ENCODE measurements around the gene DPH2. TPM values are rescaled to one million over a fixed set of nuclear protein-coding genes. Genes with fewer than 3 reads are reported as not detected.
A peak's percentile ranks its signal among the peaks of the same experiment; 100 is the strongest.

Gene DPH2
- polyA plus RNA-seq, 2 of the 4 experiments (the other 2 are of a cell fraction), result 38.8 to 41.7 TPM

DNA sequence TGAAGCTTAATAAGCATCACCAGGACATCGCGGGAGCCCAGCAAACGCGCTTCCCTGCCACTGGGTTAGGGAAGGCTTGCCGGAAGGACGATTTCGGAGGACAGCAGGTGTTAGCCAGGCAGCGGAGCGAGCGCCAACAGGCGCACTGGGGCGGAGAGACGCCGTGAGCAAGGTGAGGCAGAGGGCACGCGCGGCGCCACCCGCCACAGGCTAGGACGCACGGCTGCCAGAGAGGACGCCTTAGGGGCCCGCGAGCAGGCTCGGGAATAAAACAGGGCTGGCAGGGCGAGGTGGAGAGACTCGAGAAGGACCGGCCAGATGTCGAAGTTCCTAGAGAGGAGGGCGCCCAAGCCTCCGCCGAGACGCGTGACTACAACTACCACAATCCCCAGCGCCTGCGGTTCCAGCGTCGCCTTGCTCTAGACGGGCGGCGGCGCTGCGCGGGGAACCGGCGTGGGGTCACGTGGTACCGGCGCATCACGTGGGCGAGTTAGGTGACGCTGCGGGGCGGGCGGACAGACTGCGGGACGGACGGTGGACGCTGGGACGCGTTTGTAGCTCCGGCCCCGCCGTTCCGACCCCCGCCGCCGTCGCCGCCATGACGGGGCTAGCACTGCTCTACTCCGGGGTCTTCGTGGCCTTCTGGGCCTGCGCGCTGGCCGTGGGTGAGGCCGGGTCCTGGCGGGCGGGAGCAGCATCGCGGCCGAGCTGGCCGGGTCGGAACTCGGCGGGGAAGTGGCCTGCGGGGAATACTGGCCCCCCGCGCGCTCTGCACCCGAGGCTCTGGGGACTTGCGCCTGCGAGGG is 4.8 kb downstream of the DPH2 start, which contains the start of gene ATP6V0B (continued):
- TF ChIP-seq, protein P1, sequence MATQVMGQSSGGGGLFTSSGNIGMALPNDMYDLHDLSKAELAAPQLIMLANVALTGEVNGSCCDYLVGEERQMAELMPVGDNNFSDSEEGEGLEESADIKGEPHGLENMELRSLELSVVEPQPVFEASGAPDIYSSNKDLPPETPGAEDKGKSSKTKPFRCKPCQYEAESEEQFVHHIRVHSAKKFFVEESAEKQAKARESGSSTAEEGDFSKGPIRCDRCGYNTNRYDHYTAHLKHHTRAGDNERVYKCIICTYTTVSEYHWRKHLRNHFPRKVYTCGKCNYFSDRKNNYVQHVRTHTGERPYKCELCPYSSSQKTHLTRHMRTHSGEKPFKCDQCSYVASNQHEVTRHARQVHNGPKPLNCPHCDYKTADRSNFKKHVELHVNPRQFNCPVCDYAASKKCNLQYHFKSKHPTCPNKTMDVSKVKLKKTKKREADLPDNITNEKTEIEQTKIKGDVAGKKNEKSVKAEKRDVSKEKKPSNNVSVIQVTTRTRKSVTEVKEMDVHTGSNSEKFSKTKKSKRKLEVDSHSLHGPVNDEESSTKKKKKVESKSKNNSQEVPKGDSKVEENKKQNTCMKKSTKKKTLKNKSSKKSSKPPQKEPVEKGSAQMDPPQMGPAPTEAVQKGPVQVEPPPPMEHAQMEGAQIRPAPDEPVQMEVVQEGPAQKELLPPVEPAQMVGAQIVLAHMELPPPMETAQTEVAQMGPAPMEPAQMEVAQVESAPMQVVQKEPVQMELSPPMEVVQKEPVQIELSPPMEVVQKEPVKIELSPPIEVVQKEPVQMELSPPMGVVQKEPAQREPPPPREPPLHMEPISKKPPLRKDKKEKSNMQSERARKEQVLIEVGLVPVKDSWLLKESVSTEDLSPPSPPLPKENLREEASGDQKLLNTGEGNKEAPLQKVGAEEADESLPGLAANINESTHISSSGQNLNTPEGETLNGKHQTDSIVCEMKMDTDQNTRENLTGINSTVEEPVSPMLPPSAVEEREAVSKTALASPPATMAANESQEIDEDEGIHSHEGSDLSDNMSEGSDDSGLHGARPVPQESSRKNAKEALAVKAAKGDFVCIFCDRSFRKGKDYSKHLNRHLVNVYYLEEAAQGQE (IDR thresholded peaks at IDR 0.05), result no peak
- TF ChIP-seq HOXB5 (CRISPR knock-in tag; IDR thresholded peaks at IDR 0.05) (no peak), KDM5A (IDR thresholded peaks at IDR 0.05) (0 out of 2 replicates have a peak, but pooled peaks have one; percentile 40)

DNA sequence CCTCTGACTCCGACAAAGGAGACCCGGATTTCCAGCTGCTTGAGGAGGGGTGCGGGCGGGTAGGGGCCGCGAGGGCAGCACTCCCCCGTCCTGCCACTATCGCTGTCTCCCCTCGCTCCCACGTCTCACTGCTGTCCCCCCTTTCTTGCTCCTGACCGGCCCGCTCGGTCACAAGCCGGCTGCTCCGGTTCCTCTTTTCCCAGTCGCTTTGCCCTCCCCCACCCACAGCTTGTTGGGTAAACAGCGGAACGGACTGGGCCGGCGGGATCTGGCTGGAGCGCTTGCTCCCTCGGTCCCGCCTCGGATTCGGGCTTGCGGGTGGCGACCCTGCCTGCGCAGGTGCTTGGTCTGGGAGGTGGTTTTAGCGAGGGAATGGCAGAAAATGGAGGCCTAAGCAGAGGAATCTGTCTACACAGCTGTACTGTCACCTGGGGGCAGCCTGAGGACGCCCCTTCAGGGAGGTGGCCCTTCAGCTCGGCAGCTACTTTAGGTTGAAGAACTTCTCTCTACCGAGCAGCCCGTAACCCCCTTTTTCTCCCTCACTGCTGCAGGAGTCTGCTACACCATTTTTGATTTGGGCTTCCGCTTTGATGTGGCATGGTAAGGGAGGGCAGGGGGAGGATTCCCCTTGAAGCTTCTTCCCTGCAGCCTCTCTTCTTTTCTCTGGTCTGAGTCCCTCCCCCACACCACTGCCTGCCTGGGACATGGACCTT is 5.6 kb downstream of the DPH2 start:
- FAIRE-seq (no peak), ATAC-seq (peak; percentile 3 to 13; a peak in 4 of 6 replicates), DNase-seq (ENCODE audit: low read depth in 1 of 2, low spot score in 1 of 2) (no peak)
- Histone ChIP-seq H3K9me3 (no peaks in the 10 kb centered on the region), H3K4me3 (peak overlapping the region; percentile 95), H3K27ac (peak overlapping the region; percentile 94 to 95), H3K4me2 (peak overlapping the region; percentile 79), H3K4me1 (peaks cover 39% of the 10 kb centered on the region; the same call in 2 of the 3 replicates)
- 10% methylated on average over 9 of the region's 34 CpGs for WGBS (ENCODE audit: missing lambda C conversion rate)
- POLR2A ChIA-PET, result interaction anchor here (1.5 kb wide), 1 partner anchor 325 kb away, joined by 5 read pairs; the partner anchor contains the start of gene KDM4A
- CTCF ChIA-PET, result interaction anchor here (0.9 to 3.1 kb wide), 9 partner anchors 14 to 212 kb away, joined by 3 to 15 read pairs (median 4); no protein-coding TSS in a partner anchor
- TF ChIP-seq, protein P2, sequence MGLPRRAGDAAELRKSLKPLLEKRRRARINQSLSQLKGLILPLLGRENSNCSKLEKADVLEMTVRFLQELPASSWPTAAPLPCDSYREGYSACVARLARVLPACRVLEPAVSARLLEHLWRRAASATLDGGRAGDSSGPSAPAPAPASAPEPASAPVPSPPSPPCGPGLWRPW (IDR thresholded peaks at IDR 0.05), result no peak
- TF ChIP-seq TFCP2L1 (CRISPR knock-in tag; IDR thresholded peaks at IDR 0.05) (no peak), NR3C1 (IDR thresholded peaks at IDR 0.05) (no peak), POLR2A (IDR thresholded peaks at IDR 0.05; ENCODE audit: low read length) (no peak), HOXA7 (CRISPR knock-in tag; IDR thresholded peaks at IDR 0.05) (no peak), ZSCAN20 (CRISPR knock-in tag; IDR thresholded peaks at IDR 0.05) (no peak), CBX8 (IDR thresholded peaks at IDR 0.05) (no peak), ZFP36 (IDR thresholded peaks at IDR 0.05; ENCODE audit: borderline replicate concordance, partially characterized antibody) (no peak), MAZ (IDR thresholded peaks at IDR 0.05; ENCODE audit: borderline replicate concordance, low read depth, low read length) (no peak), RCOR1 (IDR thresholded peaks at IDR 0.05; ENCODE audit: low read depth, low read length) (no peak), HOXB13 (CRISPR knock-in tag; IDR thresholded peaks at IDR 0.05; ENCODE audit: low read depth) (no peak), FOXS1 (CRISPR knock-in tag; IDR thresholded peaks at IDR 0.05) (no peak)
- TF ChIP-seq, protein P3, sequence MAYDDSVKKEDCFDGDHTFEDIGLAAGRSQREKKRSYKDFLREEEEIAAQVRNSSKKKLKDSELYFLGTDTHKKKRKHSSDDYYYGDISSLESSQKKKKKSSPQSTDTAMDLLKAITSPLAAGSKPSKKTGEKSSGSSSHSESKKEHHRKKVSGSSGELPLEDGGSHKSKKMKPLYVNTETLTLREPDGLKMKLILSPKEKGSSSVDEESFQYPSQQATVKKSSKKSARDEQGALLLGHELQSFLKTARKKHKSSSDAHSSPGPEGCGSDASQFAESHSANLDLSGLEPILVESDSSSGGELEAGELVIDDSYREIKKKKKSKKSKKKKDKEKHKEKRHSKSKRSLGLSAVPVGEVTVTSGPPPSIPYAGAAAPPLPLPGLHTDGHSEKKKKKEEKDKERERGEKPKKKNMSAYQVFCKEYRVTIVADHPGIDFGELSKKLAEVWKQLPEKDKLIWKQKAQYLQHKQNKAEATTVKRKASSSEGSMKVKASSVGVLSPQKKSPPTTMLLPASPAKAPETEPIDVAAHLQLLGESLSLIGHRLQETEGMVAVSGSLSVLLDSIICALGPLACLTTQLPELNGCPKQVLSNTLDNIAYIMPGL (CRISPR knock-in tag; IDR thresholded peaks at IDR 0.05; ENCODE audit: borderline replicate concordance), result no peak

DNA sequence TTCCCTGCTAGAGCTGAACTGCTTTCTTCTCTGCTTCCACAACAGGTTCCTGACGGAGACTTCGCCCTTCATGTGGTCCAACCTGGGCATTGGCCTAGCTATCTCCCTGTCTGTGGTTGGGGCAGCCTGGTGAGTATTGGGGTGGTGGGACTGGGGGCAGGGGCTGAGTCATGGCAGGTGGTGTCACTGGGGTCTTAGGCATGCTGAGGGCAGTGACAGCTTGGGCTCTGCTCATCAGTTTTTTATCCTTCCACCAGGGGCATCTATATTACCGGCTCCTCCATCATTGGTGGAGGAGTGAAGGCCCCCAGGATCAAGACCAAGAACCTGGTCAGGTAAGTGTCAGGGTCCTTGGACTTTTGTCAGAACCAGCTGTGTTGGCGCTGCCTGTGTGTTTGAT is 6.2 kb downstream of the DPH2 start:
- Histone ChIP-seq H3K9me3 (no peaks in the 10 kb centered on the region), H3K4me3 (peak overlapping the region; percentile 95), H3K27ac (peak overlapping the region in 1 of 2 experiments; percentile 95; a peak in 3 of 6 replicates), H3K4me2 (peak overlapping the region; percentile 79), H3K4me1 (peaks cover 40% of the 10 kb centered on the region; the same call in 2 of the 3 replicates)
- ChIA-PET POLR2A (no interaction called here), CTCF (interaction anchor here (0.9 to 3.1 kb wide), 7 partner anchors 29 to 212 kb away, joined by 3 to 15 read pairs (median 6); no protein-coding TSS in a partner anchor)
- no peak for FAIRE-seq
- WGBS (ENCODE audit: missing lambda C conversion rate), result 81% methylated on average over 2 of the region's 4 CpGs
- DNase-seq (ENCODE audit: low read depth in 1 of 2, low spot score in 1 of 2), result no peak
- TF ChIP-seq, protein P2 (IDR thresholded peaks at IDR 0.05), result no peak
- no peak for TF ChIP-seq ZNF302 (CRISPR knock-in tag; IDR thresholded peaks at IDR 0.05)
- no peak for TF ChIP-seq MAFK (IDR thresholded peaks at IDR 0.05; ENCODE audit: partially characterized antibody)
- no peak for TF ChIP-seq FOSL2 (IDR thresholded peaks at IDR 0.05)
- TF ChIP-seq FOSL2 (CRISPR knock-in tag; IDR thresholded peaks at IDR 0.05), result no peak
- no peak for TF ChIP-seq EHF (CRISPR knock-in tag; IDR thresholded peaks at IDR 0.05)
- no peak for TF ChIP-seq RARB (CRISPR knock-in tag; IDR thresholded peaks at IDR 0.05)
- TF ChIP-seq, protein P4, sequence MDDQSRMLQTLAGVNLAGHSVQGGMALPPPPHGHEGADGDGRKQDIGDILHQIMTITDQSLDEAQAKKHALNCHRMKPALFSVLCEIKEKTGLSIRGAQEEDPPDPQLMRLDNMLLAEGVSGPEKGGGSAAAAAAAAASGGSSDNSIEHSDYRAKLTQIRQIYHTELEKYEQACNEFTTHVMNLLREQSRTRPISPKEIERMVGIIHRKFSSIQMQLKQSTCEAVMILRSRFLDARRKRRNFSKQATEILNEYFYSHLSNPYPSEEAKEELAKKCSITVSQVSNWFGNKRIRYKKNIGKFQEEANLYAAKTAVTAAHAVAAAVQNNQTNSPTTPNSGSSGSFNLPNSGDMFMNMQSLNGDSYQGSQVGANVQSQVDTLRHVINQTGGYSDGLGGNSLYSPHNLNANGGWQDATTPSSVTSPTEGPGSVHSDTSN (IDR thresholded peaks at IDR 0.05), result no peak
- no peak for TF ChIP-seq HOXA7 (CRISPR knock-in tag; IDR thresholded peaks at IDR 0.05)
- no peak for TF ChIP-seq NPAS2 (CRISPR knock-in tag; IDR thresholded peaks at IDR 0.05; ENCODE audit: borderline replicate concordance)
- no peak for TF ChIP-seq BHLHE40 (IDR thresholded peaks at IDR 0.05; ENCODE audit: low read depth, low read length)
- no peak for TF ChIP-seq CBX2 (IDR thresholded peaks at IDR 0.05; ENCODE audit: borderline replicate concordance, low read depth)
- TF ChIP-seq PHF8 (IDR thresholded peaks at IDR 0.05; ENCODE audit: borderline replicate concordance, low read depth), result no peak
- no peak for ATAC-seq
